AG04449 (cell line): ENCODE data around the gene LKAAEAR1.

Experiments used
- CTCF ChIA-PET: fragments of 350-600 bp; formaldehyde crosslinking; extraction: SDS; loops from one replicate; lab custom pipeline; 2021; ENCODE audit warnings: antibody characterized with exemption; lab: Yijun Ruan, JAX
- POLR2A ChIA-PET: fragments of 400-600, 350-600 bp; formaldehyde crosslinking; extraction: SDS; loops from one replicate; lab custom pipeline; 2020; ENCODE audit warnings: antibody characterized with exemption, inconsistent platforms; lab: Yijun Ruan, JAX
- DNase-seq: peaks from one replicate; pipeline ENCODE4 v3.0.0-alpha.2; 2010; ENCODE audit warnings: low read depth, low spot score
- H3K4me3 ChIP-seq: 2 replicates; pipeline ENCODE4 v1.5.1; 2011; ENCODE audit warnings: low read depth, mild to moderate bottlenecking, control low read depth, low read length
- CTCF ChIP-seq: IDR thresholded peaks from one replicate; pipeline ENCODE4 v1.5.1; 2011; ENCODE audit warnings: mild to moderate bottlenecking, moderate library complexity, low read length, control low read depth, inconsistent platforms; ENCODE audit not compliant: insufficient read depth; ENCODE audit errors: missing control alignments

The LKAAEAR1 gene

DNA sequence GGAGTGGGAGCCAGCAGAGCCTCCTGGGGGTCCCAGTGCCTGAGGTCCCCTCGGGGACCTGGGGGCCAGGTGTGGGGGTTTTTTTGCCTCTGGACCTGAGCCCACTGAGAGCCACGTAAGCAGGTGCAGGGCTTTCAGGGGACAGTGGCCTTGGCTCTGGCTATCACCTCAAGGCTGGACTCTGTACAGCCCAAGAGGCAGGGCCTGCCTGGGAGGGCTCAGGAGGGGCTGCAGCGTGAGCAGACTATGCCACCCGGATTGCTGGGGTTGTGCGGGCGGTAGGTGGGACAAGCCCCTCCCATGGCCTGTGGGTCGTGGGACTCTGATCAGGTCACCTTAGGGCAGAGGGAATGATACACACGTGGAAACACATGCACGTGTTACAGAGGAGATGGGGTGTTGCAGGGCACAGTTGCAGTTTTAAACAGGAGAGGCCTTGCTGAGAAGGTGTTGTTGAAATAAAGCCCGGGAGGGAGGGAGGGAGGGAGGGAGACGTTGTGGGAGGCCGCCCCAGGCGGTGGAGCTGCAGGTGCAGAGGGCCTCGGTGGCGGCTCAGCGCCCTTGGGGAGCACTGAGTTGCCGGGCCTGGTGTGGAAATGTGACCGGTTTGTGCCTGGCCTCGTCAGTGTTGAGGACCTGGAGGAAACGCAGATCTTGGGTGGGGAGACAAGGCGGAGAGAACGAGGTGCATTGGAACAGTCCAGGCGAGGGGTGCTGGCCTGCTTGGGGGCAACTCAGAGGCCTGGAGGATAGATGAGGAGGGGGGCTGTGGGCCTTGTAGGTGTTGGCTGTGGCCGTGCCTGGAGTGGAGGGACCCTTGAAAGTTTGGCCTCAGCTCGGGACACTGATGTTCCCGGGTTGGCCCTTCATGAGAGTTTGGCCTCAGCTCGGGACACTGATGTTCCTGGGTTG lies 18.9 kb downstream of the LKAAEAR1 start:
- ChIA-PET POLR2A (interaction anchor here (1.0 kb wide), 1 partner anchor 14 kb away, joined by 3 read pairs; the partner anchor contains the start of genes OPRL1 and RGS19), CTCF (interaction anchor here (0.9 to 1.9 kb wide), 6 partner anchors 17 to 56 kb away, joined by 3 to 10 read pairs (median 3); partner anchors contain the start of gene LKAAEAR1)
- no peak for TF ChIP-seq CTCF
- H3K4me3 ChIP-seq, result no peak overlapping the region
- no peak for DNase-seq

DNA sequence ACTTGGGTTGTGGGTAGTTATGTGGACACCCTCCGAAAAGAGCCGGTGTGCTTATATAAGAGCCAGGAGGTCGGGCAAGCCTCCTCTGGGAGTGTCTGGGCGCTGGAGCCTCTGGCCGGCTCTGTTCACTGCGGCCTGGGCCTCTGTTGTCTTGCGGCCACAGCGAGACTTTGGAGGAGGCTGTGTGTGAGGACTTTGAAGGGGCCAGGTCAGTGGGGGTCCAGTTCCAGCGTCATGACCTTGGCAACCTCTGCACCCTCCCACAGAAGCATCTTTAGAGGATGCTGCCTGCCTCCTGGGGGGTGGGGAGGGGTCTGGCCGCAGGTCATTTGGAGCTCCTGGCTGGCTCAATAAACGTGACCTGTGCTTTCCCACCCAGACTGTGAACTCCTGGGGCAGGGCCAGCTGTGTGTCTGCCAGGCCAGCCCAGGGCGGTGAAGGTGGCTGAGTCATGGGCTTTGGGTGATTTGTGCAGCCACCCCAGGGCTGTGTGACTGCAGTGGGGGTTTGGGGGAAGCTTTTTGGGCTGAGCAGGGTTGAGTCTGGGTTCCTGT lies 20.0 kb downstream of the LKAAEAR1 start:
- no peak for DNase-seq
- ChIA-PET CTCF (interaction anchor here (0.6 to 1.9 kb wide), 6 partner anchors 17 to 56 kb away, joined by 3 to 10 read pairs (median 3); no protein-coding TSS in a partner anchor), POLR2A (interaction anchor here (0.5 to 0.6 kb wide), 2 partner anchors 124 to 539 kb away, joined by 3 to 4 read pairs; no protein-coding TSS in a partner anchor)
- no peak for TF ChIP-seq CTCF
- H3K4me3 ChIP-seq, result peak overlapping the region; percentile 84

- CTCF ChIA-PET, result interaction anchor here (0.6 to 7.3 kb wide), 7 partner anchors 10 to 83 kb away, joined by 3 to 54 read pairs (median 4); partner anchors contain the start of gene LKAAEAR1
- H3K4me3 ChIP-seq, result peak overlapping the region; percentile 84
- no peak for DNase-seq
These were observed 20.6 kb downstream of the LKAAEAR1 start for GRCh38 chr20:64063389-64064144.

GRCh38 chr20:64062596-64063388 lies 21.4 kb downstream of the LKAAEAR1 start, which contains the start of gene TCEA2:
TSS of gene TCEA2 (plus strand) at chr20:64063198. CDS start at chr20:64063313, 115 bp downstream.
- peak within 1 kb of the TSS; percentile 84 for H3K4me3 ChIP-seq
- ChIA-PET CTCF (interaction anchor here (0.7 to 7.3 kb wide), 8 partner anchors 9 to 89 kb away, joined by 3 to 54 read pairs (median 4); partner anchors contain the start of gene LKAAEAR1), POLR2A (interaction anchor here (0.6 to 1.5 kb wide), 8 partner anchors 8 to 322 kb away, joined by 3 to 6 read pairs (median 3); no protein-coding TSS in a partner anchor)
- DNase-seq, result peak; percentile 68
- TF ChIP-seq CTCF, result no peak

More at GRCh38 chr20:64063389-64064144, 20.6 kb downstream of the LKAAEAR1 start:
- TF ChIP-seq CTCF, result no peak
- POLR2A ChIA-PET, result interaction anchor here (0.5 to 1.5 kb wide), 9 partner anchors 8 to 538 kb away, joined by 3 to 6 read pairs (median 3); no protein-coding TSS in a partner anchor

GRCh38 chr20:64062276-64062595 lies 22.0 kb downstream of the LKAAEAR1 start:
- peak overlapping the region; percentile 66 for H3K4me3 ChIP-seq
- ChIA-PET CTCF (interaction anchor here (0.7 to 7.3 kb wide), 9 partner anchors 9 to 88 kb away, joined by 3 to 54 read pairs (median 3); partner anchors contain the start of genes LKAAEAR1 and RGS19), POLR2A (interaction anchor here (0.6 to 1.5 kb wide), 6 partner anchors 8 to 57 kb away, joined by 3 to 6 read pairs (median 3); no protein-coding TSS in a partner anchor)
- DNase-seq, result no peak
- no peak for TF ChIP-seq CTCF
